Measurements from ENCODE around the gene DGCR2.
A peak's percentile ranks its signal among the peaks of the same experiment; 100 is the strongest.

- TF ChIP-seq CTCF (IDR thresholded peaks at IDR 0.05) (peak in 3 of 7 experiments; percentile 15 to 34 (median 19)), POLR2A (IDR thresholded peaks at IDR 0.05) (no peak)
These were observed 63.3 kb downstream of the DGCR2 start for GRCh38 chr22:19058713-19059451.

Measured in body of pancreas (tissue), 4 donors.